GM10248 (cell line): ENCODE measurements around the gene TRIM43.
"Not testable (repeated sequence)": the region's sequence is repeated elsewhere in the genome, so short reads cannot be mapped to it uniquely, and the experiment has no call there.

Experiments used
- CTCF ChIA-PET: fragments of 300-600 bp; sonication (Branson Sonifier 250); formaldehyde crosslinking; extraction: SDS; loops from one replicate; lab custom pipeline; 2021; ENCODE audit warnings: antibody characterized with exemption; lab: Yijun Ruan, JAX
- POLR2A ChIA-PET: fragments of 350-650 bp; sonication (Branson Sonifier 250); formaldehyde crosslinking; extraction: SDS; loops from one replicate; lab custom pipeline; 2020; ENCODE audit warnings: antibody characterized with exemption; lab: Yijun Ruan, JAX
- DNase-seq: peaks from one replicate; pipeline ENCODE4 v3.0.0; 2012; ENCODE audit errors: extremely low spot score
- TF ChIP-seq, protein P1 (sequence below): IDR thresholded peaks from 2 replicates; pipeline ENCODE4 v1.5.1; 2012; ENCODE audit warnings: mild to moderate bottlenecking, low read depth; ENCODE audit errors: extremely low read depth, missing control alignments, control extremely low read depth

Gene TRIM43

GRCh38 chr2:95591701-95592100 lies at the start of gene TRIM43:
Gene TRIM43, plus strand, starts transcription at chr2:95592001. Its CDS starts 2,023 bp downstream, at chr2:95594024.
- DNase-seq, CTCF ChIA-PET, POLR2A ChIA-PET: not testable (repeated sequence)

GRCh38 chr2:95551055-95551568 lies 40.7 kb upstream of the TRIM43 start:
- ChIA-PET CTCF (no interaction called here), POLR2A (no interaction called here)
- TF ChIP-seq, protein P1, sequence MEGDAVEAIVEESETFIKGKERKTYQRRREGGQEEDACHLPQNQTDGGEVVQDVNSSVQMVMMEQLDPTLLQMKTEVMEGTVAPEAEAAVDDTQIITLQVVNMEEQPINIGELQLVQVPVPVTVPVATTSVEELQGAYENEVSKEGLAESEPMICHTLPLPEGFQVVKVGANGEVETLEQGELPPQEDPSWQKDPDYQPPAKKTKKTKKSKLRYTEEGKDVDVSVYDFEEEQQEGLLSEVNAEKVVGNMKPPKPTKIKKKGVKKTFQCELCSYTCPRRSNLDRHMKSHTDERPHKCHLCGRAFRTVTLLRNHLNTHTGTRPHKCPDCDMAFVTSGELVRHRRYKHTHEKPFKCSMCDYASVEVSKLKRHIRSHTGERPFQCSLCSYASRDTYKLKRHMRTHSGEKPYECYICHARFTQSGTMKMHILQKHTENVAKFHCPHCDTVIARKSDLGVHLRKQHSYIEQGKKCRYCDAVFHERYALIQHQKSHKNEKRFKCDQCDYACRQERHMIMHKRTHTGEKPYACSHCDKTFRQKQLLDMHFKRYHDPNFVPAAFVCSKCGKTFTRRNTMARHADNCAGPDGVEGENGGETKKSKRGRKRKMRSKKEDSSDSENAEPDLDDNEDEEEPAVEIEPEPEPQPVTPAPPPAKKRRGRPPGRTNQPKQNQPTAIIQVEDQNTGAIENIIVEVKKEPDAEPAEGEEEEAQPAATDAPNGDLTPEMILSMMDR, result no peak
- no peak for DNase-seq

GRCh38 chr2:95552911-95553310 lies 38.9 kb upstream of the TRIM43 start:
- peak; percentile 15 for DNase-seq
- ChIA-PET POLR2A (no interaction called here), CTCF (no interaction called here)
- TF ChIP-seq, protein P1, result no peak

- CTCF ChIA-PET, result interaction anchor here (1.0 to 1.5 kb wide), 2 partner anchors 8 to 20 kb away, joined by 3 read pairs; no protein-coding TSS in a partner anchor
- POLR2A ChIA-PET, result no interaction called here
- DNase-seq, result no peak
- TF ChIP-seq, protein P1, result no peak
These were observed 22.6 kb upstream of the TRIM43 start for GRCh38 chr2:95569170-95569569.

DNA sequence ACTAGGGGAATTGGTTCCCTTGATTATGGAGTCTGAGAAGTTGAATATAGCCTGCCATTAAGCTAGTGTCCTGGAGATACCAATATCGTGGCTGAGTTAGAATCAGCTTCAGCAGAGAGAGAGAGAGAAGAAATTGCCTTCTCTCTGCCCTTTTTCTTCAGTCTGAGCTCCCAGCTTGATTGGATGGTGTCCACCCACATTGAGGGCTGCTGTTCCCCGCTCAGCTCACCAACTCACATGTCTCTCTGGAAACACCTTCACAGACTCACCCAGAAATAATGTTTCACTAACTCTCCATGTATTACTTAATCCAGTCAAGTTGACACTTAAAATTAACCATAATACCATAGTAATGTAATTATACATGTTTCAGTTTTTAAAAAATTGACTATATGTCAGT lies 17.9 kb upstream of the TRIM43 start:
- no peak for DNase-seq
- POLR2A ChIA-PET, result no interaction called here
- TF ChIP-seq, protein P1, result no peak
- CTCF ChIA-PET, result no interaction called here

DNA sequence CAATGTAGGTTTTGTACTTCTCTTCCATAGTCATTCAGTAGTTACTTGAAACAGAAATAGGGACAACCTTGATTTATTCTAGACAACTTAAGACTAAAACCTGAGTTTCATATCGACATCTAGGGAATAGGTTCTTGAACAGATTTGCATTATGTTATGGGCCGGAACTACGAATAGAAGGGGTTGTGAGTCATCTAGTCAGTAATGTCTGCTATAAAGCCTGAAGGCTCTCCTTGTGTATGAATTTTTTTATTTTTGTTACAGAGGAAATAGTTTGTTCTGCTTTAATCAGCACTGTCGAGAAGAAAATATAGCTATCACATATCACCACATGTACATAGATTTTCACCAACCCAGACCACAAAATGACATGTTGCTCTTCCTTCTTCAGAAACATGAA lies 17.3 kb upstream of the TRIM43 start:
- ChIA-PET POLR2A (no interaction called here), CTCF (no interaction called here)
- no peak for DNase-seq
- TF ChIP-seq, protein P1, result no peak

- ChIA-PET POLR2A (no interaction called here), CTCF (no interaction called here)
- TF ChIP-seq, protein P1, result no peak
- no peak for DNase-seq
These were observed 15.9 kb upstream of the TRIM43 start for GRCh38 chr2:95575857-95576256.
